Coronary artery (tissue), 2 donors: Measurements from ENCODE around the gene FAM240B.

Experiments used
- DNase-seq: peaks from one replicate; pipeline ENCODE4 v3.0.0-alpha.2; 2017; ENCODE audit warnings: low spot score
- H3K27ac ChIP-seq, 2 donors: fragments of 200-600 bp; sonication (generic); one replicate each; pipeline ENCODE4 v1.5.1; 2016 to 2019
- H3K4me3 ChIP-seq: fragments of 200-600 bp; sonication (generic); 2 replicates; pipeline ENCODE4 v1.5.1; 2016; ENCODE audit warnings: mild to moderate bottlenecking, moderate library complexity
- TF ChIP-seq, protein P1 (sequence below): fragments of 200-600 bp; sonication (generic); IDR thresholded peaks from one replicate; pipeline ENCODE4 v1.5.1; 2019; ENCODE audit warnings: antibody characterized with exemption

The FAM240B gene

DNA sequence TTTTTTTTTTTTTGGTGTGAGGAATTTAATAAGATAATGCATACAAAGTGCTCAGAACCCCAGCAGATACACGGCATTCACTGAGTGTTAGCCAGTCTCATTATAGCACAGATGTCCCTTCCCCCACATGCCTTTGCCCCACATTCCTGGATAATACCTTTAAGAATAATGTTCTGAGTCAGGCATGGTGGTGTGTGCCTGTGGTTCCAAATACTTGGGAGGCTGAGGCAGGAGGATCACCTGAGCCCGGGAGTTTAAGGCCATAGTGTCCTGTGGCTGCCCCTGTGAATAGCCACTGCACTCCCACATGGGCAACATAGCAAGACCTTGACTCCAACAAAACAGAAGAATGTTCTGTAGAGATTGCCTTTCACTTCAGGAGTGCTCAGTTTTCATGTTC is 75.3 kb downstream of the FAM240B start:
- no peak for DNase-seq
- H3K27ac ChIP-seq: no peak overlapping the region
- TF ChIP-seq, protein P1, sequence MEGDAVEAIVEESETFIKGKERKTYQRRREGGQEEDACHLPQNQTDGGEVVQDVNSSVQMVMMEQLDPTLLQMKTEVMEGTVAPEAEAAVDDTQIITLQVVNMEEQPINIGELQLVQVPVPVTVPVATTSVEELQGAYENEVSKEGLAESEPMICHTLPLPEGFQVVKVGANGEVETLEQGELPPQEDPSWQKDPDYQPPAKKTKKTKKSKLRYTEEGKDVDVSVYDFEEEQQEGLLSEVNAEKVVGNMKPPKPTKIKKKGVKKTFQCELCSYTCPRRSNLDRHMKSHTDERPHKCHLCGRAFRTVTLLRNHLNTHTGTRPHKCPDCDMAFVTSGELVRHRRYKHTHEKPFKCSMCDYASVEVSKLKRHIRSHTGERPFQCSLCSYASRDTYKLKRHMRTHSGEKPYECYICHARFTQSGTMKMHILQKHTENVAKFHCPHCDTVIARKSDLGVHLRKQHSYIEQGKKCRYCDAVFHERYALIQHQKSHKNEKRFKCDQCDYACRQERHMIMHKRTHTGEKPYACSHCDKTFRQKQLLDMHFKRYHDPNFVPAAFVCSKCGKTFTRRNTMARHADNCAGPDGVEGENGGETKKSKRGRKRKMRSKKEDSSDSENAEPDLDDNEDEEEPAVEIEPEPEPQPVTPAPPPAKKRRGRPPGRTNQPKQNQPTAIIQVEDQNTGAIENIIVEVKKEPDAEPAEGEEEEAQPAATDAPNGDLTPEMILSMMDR: no peak
- H3K4me3 ChIP-seq: no peak overlapping the region
